Measurements from ENCODE around the gene MIR17HG.

The MIR17HG gene

DNA sequence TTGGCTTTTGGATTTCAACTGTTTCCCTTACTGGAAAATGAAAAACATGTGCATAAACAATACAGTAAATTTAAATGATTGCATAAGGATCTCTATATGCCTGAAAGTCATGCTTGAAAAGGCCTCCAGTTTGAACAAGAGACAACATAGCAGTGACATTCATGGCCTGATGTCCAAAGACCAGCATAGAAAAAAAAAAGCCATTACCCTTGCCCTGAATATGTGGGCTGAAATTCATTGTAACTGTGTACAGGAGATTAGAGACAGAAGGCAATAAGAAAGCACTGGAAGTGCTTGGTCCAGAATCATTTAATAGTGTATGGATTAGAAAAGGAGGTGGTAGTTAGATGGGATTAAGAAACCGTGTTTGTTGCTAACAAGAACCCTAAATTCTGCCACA, 15.4 kb downstream of the MIR17HG start:
- Histone ChIP-seq H3K4me2 (ENCODE audit: low read depth, low read length, poor library complexity, severe bottlenecking) (no peak overlapping the region), H3K9me3 (ENCODE audit: insufficient read depth, low read length) (no peaks in the 10 kb centered on the region), H3K27ac (ENCODE audit: low read depth, low read length) (no peak overlapping the region), H3K4me3 (ENCODE audit: insufficient read depth, low read length, poor library complexity, severe bottlenecking) (no peak overlapping the region), H3K9ac (ENCODE audit: low read length) (no peak overlapping the region), H3F3A (ENCODE audit: insufficient read depth) (peaks cover 74% of the 10 kb centered on the region), H3K79me2 (ENCODE audit: insufficient read depth, low read length) (no peaks in the 10 kb centered on the region), H3K9me2 (replicated peaks; ENCODE audit: insufficient read depth, low read length) (no peaks in the 10 kb centered on the region), H2AFZ (ENCODE audit: low read depth, low read length, severe bottlenecking) (no peak overlapping the region), H4K20me1 (ENCODE audit: low read depth, low read length) (peaks cover 4% of the 10 kb centered on the region; the same call in 1 of the 2 replicates), H3K27me3 (ENCODE audit: low read length) (no peaks in the 10 kb centered on the region), H3K36me3 (ENCODE audit: low read length) (peaks cover 7% of the 10 kb centered on the region; the same call in 1 of the 2 replicates)
- TF ChIP-seq EZH2phosphoT487 (conservative IDR thresholded peaks at IDR 0.05; ENCODE audit: low read length) = no peak
- TF ChIP-seq, protein P1, sequence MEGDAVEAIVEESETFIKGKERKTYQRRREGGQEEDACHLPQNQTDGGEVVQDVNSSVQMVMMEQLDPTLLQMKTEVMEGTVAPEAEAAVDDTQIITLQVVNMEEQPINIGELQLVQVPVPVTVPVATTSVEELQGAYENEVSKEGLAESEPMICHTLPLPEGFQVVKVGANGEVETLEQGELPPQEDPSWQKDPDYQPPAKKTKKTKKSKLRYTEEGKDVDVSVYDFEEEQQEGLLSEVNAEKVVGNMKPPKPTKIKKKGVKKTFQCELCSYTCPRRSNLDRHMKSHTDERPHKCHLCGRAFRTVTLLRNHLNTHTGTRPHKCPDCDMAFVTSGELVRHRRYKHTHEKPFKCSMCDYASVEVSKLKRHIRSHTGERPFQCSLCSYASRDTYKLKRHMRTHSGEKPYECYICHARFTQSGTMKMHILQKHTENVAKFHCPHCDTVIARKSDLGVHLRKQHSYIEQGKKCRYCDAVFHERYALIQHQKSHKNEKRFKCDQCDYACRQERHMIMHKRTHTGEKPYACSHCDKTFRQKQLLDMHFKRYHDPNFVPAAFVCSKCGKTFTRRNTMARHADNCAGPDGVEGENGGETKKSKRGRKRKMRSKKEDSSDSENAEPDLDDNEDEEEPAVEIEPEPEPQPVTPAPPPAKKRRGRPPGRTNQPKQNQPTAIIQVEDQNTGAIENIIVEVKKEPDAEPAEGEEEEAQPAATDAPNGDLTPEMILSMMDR (IDR thresholded peaks at IDR 0.05; ENCODE audit: insufficient read depth, low read length, poor library complexity, severe bottlenecking) = no peak

DNA sequence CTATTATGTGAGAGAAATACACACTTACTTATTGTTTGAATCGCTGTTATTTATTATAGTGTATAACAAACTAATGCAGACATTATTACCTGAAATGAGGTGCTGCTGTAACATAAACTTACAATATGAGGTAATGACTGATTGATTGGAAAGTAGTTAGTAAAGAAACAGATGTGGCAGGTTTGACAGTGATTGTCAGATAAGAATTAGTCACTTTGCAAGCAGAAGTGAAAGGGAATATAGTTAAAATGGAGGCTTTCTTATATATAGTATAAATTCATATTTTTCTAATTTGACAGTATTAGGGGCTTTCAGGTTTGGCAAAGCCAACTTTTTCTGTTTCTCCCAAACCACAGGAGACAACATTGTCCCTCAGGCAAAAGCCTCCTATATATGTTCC, 20.6 kb downstream of the MIR17HG start:
- Histone ChIP-seq H3K4me3 (ENCODE audit: insufficient read depth, low read length, poor library complexity, severe bottlenecking) (no peak overlapping the region), H3K9me2 (replicated peaks; ENCODE audit: insufficient read depth, low read length) (no peaks in the 10 kb centered on the region), H3K79me2 (ENCODE audit: insufficient read depth, low read length) (no peaks in the 10 kb centered on the region), H3K27ac (ENCODE audit: low read depth, low read length) (no peak overlapping the region), H3K4me2 (ENCODE audit: low read depth, low read length, poor library complexity, severe bottlenecking) (no peak overlapping the region), H3K36me3 (ENCODE audit: low read length) (no peaks in the 10 kb centered on the region), H3K27me3 (ENCODE audit: low read length) (no peaks in the 10 kb centered on the region), H2AFZ (ENCODE audit: low read depth, low read length, severe bottlenecking) (no peak overlapping the region), H3F3A (ENCODE audit: insufficient read depth) (peaks cover 23% of the 10 kb centered on the region), H3K9me3 (ENCODE audit: insufficient read depth, low read length) (no peaks in the 10 kb centered on the region), H4K20me1 (ENCODE audit: low read depth, low read length) (no peaks in the 10 kb centered on the region), H3K9ac (ENCODE audit: low read length) (no peak overlapping the region)
- no peak for TF ChIP-seq EZH2phosphoT487 (conservative IDR thresholded peaks at IDR 0.05; ENCODE audit: low read length)
- TF ChIP-seq, protein P1 (IDR thresholded peaks at IDR 0.05; ENCODE audit: insufficient read depth, low read length, poor library complexity, severe bottlenecking) = no peak

DNA sequence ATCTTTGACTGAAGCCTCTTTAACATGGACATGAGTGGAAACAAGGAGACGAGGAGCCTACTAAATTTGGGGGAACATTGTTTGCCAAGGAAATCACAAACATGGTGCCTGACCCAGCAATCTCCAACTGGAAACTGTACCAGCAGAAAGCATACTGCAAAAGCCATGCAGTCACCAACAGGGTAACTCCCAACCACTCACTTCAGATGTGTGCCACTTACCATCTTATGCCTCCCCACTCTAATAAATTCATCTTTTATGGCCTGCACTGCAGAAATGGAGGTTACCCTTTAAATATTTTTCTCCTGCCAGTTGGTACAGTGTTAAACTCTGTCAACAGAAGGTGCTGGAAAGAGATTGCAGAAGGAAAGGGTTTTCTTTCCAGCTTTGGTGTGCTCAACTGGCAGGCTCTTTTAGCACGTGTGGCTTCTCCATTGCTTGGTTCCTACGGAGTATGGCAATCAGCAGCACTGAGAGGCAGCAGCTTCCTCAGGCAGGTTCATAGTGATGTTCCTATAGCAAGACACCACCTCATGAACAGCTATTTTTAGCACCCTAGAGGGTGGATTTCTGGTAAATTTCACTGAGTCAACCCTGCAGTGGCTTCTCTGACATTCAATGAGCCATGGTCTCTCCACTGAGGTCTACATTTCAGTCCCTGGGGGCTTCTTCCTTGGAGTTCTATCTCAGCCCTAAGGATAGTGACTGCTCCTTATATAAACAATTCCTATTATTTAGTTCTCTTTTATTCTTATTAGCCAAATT, 21.4 kb downstream of the MIR17HG start:
- Histone ChIP-seq H3F3A (ENCODE audit: insufficient read depth) (peaks cover 18% of the 10 kb centered on the region), H3K4me3 (ENCODE audit: insufficient read depth, low read length, poor library complexity, severe bottlenecking) (no peak overlapping the region), H3K9ac (ENCODE audit: low read length) (no peak overlapping the region), H3K27me3 (ENCODE audit: low read length) (no peaks in the 10 kb centered on the region), H3K79me2 (ENCODE audit: insufficient read depth, low read length) (no peaks in the 10 kb centered on the region), H3K27ac (ENCODE audit: low read depth, low read length) (no peak overlapping the region), H3K9me3 (ENCODE audit: insufficient read depth, low read length) (no peaks in the 10 kb centered on the region), H3K36me3 (ENCODE audit: low read length) (no peaks in the 10 kb centered on the region), H2AFZ (ENCODE audit: low read depth, low read length, severe bottlenecking) (no peak overlapping the region), H3K9me2 (replicated peaks; ENCODE audit: insufficient read depth, low read length) (no peaks in the 10 kb centered on the region), H3K4me2 (ENCODE audit: low read depth, low read length, poor library complexity, severe bottlenecking) (no peak overlapping the region), H4K20me1 (ENCODE audit: low read depth, low read length) (no peaks in the 10 kb centered on the region)
- TF ChIP-seq, protein P1 (IDR thresholded peaks at IDR 0.05; ENCODE audit: insufficient read depth, low read length, poor library complexity, severe bottlenecking) = no peak
- no peak for TF ChIP-seq EZH2phosphoT487 (conservative IDR thresholded peaks at IDR 0.05; ENCODE audit: low read length)

All from SU-DHL-6 (cell line).